ENCODE measurements around the gene TSPEAR. TPM values are rescaled to one million over a fixed set of nuclear protein-coding genes. Genes with fewer than 3 reads are reported as not detected.
"Not testable (repeated sequence)": the region's sequence is repeated elsewhere in the genome, so short reads cannot be mapped to it uniquely, and the experiment has no call there.

The TSPEAR gene
- total RNA-seq, 1 experiment from 2014 or later = not detected

- H3K27me3 ChIP-seq; H3K9me3 ChIP-seq (replicated peaks); H3K36me3 ChIP-seq; DNase-seq; H3K27ac ChIP-seq; H3K4me3 ChIP-seq; H3K4me1 ChIP-seq: not testable (repeated sequence)
Observed at GRCh38 chr21:44610157-44610843, 101.1 kb downstream of the TSPEAR start.

GRCh38 chr21:44609193-44609592 is 102.2 kb downstream of the TSPEAR start:
- DNase-seq = no peak
- H3K36me3 ChIP-seq = no peaks in the 10 kb centered on the region
- H3K27ac ChIP-seq = no peak overlapping the region
- H3K27me3 ChIP-seq = no peaks in the 10 kb centered on the region
- H3K4me3 ChIP-seq = no peak overlapping the region
- H3K4me1 ChIP-seq = no peaks in the 10 kb centered on the region
- H3K9me3 ChIP-seq (replicated peaks) = no peaks in the 10 kb centered on the region; the same call in 1 of the 2 replicates

GRCh38 chr21:44606495-44606894 is 104.9 kb downstream of the TSPEAR start:
- no peak for DNase-seq
- no peak overlapping the region for H3K27ac ChIP-seq
- H3K4me3 ChIP-seq = no peak overlapping the region
- H3K4me1 ChIP-seq = no peaks in the 10 kb centered on the region
- H3K9me3 ChIP-seq (replicated peaks) = no peaks in the 10 kb centered on the region; the same call in 1 of the 2 replicates
- no peaks in the 10 kb centered on the region for H3K27me3 ChIP-seq
- no peaks in the 10 kb centered on the region for H3K36me3 ChIP-seq

- H3K9me3 ChIP-seq (replicated peaks) = no peaks in the 10 kb centered on the region
- DNase-seq = no peak
- H3K4me3 ChIP-seq = no peak overlapping the region
- H3K36me3 ChIP-seq = no peaks in the 10 kb centered on the region
- H3K4me1 ChIP-seq = no peaks in the 10 kb centered on the region
- H3K27ac ChIP-seq = no peak overlapping the region
- no peaks in the 10 kb centered on the region for H3K27me3 ChIP-seq
Observed at GRCh38 chr21:44603911-44604310, 107.5 kb downstream of the TSPEAR start.

GRCh38 chr21:44603109-44603875 is 108.1 kb downstream of the TSPEAR start:
- no peak for DNase-seq
- no peak overlapping the region for H3K4me3 ChIP-seq
- no peaks in the 10 kb centered on the region for H3K9me3 ChIP-seq (replicated peaks)
- H3K27me3 ChIP-seq = no peaks in the 10 kb centered on the region
- H3K4me1 ChIP-seq = no peaks in the 10 kb centered on the region
- no peaks in the 10 kb centered on the region for H3K36me3 ChIP-seq
- H3K27ac ChIP-seq = no peak overlapping the region

- Histone ChIP-seq H3K27me3 (no peaks in the 10 kb centered on the region), H3K4me1 (no peaks in the 10 kb centered on the region), H3K9me3 (replicated peaks) (no peaks in the 10 kb centered on the region), H3K36me3 (no peaks in the 10 kb centered on the region), H3K27ac (no peak overlapping the region), H3K4me3 (no peak overlapping the region)
- no peak for DNase-seq
Observed at GRCh38 chr21:44602463-44602850, 108.9 kb downstream of the TSPEAR start.

GRCh38 chr21:44601596-44602462 is 109.5 kb downstream of the TSPEAR start:
- Histone ChIP-seq H3K27me3 (no peaks in the 10 kb centered on the region), H3K27ac (no peak overlapping the region), H3K9me3 (replicated peaks) (no peaks in the 10 kb centered on the region), H3K4me1 (no peaks in the 10 kb centered on the region), H3K4me3 (no peak overlapping the region), H3K36me3 (no peaks in the 10 kb centered on the region)
- no peak for DNase-seq

GRCh38 chr21:44601091-44601490 is 110.3 kb downstream of the TSPEAR start:
- H3K27ac ChIP-seq; H3K4me1 ChIP-seq; H3K9me3 ChIP-seq (replicated peaks); H3K36me3 ChIP-seq; H3K4me3 ChIP-seq; DNase-seq; H3K27me3 ChIP-seq: not testable (repeated sequence)

- H3K27ac ChIP-seq; H3K9me3 ChIP-seq (replicated peaks); H3K4me3 ChIP-seq; H3K36me3 ChIP-seq; H3K4me1 ChIP-seq; H3K27me3 ChIP-seq; DNase-seq: not testable (repeated sequence)
Observed at GRCh38 chr21:44600118-44600978, 111.0 kb downstream of the TSPEAR start, which contains the start of gene KRTAP10-7. KRTAP10-7 (plus strand) TSS chr21:44600597; CDS start chr21:44600622, 25 bp downstream.

GRCh38 chr21:44599264-44600029 is 111.9 kb downstream of the TSPEAR start:
- no peak overlapping the region for H3K4me3 ChIP-seq
- H3K36me3 ChIP-seq = no peaks in the 10 kb centered on the region
- H3K9me3 ChIP-seq (replicated peaks) = no peaks in the 10 kb centered on the region
- H3K27me3 ChIP-seq = no peaks in the 10 kb centered on the region
- no peak overlapping the region for H3K27ac ChIP-seq
- H3K4me1 ChIP-seq = no peaks in the 10 kb centered on the region
- DNase-seq = no peak

GRCh38 chr21:44598061-44598460 is 113.3 kb downstream of the TSPEAR start:
- DNase-seq = no peak
- no peaks in the 10 kb centered on the region for H3K36me3 ChIP-seq
- no peak overlapping the region for H3K27ac ChIP-seq
- no peak overlapping the region for H3K4me3 ChIP-seq
- no peaks in the 10 kb centered on the region for H3K27me3 ChIP-seq
- peaks cover 6% of the 10 kb centered on the region for H3K4me1 ChIP-seq
- no peaks in the 10 kb centered on the region for H3K9me3 ChIP-seq (replicated peaks)

GRCh38 chr21:44596068-44596725 is 115.2 kb downstream of the TSPEAR start:
- H3K36me3 ChIP-seq = no peaks in the 10 kb centered on the region
- H3K9me3 ChIP-seq (replicated peaks) = no peaks in the 10 kb centered on the region
- peaks cover 6% of the 10 kb centered on the region for H3K4me1 ChIP-seq
- no peak for DNase-seq
- no peak overlapping the region for H3K4me3 ChIP-seq
- H3K27me3 ChIP-seq = no peaks in the 10 kb centered on the region
- no peak overlapping the region for H3K27ac ChIP-seq

GRCh38 chr21:44595524-44595923 is 115.8 kb downstream of the TSPEAR start:
- Histone ChIP-seq H3K27ac (no peak overlapping the region), H3K4me3 (no peak overlapping the region), H3K36me3 (no peaks in the 10 kb centered on the region), H3K9me3 (replicated peaks) (no peaks in the 10 kb centered on the region), H3K4me1 (peaks cover 6% of the 10 kb centered on the region), H3K27me3 (no peaks in the 10 kb centered on the region)
- no peak for DNase-seq
